ENCODE measurements around the gene WNT3A. TPM values are rescaled to one million over a fixed set of nuclear protein-coding genes. Genes with fewer than 3 reads are reported as not detected.

Gene WNT3A
- total and polyA plus RNA-seq, 2 experiments from 2014 or later, result 0.07 to 0.65 TPM

DNA sequence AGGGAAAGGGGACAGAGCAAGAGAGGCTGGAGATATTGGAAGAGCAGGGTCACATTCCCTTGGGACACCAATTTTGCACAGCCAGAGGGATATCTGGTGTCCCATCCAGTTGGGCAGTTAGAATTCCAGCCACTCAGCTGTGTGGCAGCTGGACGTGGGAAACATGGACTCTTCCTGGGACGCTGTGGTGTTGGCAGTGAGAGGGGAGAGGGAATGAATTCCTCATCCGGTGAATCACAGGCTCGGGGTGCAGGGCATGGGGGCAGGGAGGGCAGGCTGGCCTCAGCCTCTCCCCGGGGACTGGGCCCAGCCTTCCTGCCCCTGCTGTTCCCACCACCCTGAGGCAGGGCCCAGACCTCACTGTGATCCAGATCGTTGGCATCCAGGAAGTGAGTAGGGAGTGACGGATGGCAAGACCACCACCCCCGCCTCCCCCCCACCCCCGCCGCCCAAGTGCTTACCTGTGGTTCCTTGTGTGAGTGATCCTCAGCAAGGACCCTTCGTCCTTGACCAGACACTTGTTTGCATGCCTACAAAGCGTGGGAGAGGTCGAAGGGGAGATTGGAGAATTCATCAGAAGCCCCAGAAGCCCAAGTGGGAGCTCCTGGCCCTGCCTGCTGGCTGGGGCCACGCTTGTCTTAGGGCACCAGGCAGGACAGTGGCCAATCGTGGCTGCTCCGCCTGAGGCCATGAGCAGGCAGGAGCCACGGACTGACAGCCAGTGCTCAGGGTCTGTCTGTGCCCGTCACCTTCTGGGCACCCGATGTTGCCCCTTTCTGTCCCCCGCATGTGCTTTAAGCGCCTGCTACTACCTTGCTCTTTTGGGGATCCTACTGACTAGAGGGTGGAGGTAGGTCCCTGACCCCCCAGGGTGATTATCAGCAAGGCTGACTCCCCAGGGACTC, 8.7 kb downstream of the WNT3A start:
- no peak for DNase-seq (ENCODE audit: low spot score)
- Histone ChIP-seq H3K79me2 (replicated peaks; ENCODE audit: insufficient read depth) (no peaks in the 10 kb centered on the region), H3K36me3 (ENCODE audit: insufficient read depth) (no peaks in the 10 kb centered on the region), H3F3A (replicated peaks; ENCODE audit: low read depth) (no peaks in the 10 kb centered on the region), H2AFZ (no peak overlapping the region), H3K27ac (ENCODE audit: low read depth) (no peak overlapping the region), H3K9me2 (ENCODE audit: insufficient read depth) (no peaks in the 10 kb centered on the region), H3K4me2 (no peak overlapping the region), H3K27me3 (ENCODE audit: insufficient read depth) (peaks cover 48% of the 10 kb centered on the region), H4K20me1 (replicated peaks; ENCODE audit: insufficient read depth) (no peaks in the 10 kb centered on the region), H3K4me3 (no peak overlapping the region), H3K4me1 (ENCODE audit: insufficient read depth) (no peaks in the 10 kb centered on the region)
- no peak for ATAC-seq
- Mint-ChIP-seq H3K4me3 (no peak overlapping the region; the same call in 2 of the 3 replicates), H3K4me1 (peaks cover 2% of the 10 kb centered on the region; the same call in 2 of the 3 replicates), H3K27me3 (ENCODE audit: insufficient read depth, low read depth, poor library complexity) (peaks cover 42% of the 10 kb centered on the region), H3K36me3 (ENCODE audit: low read depth) (no peaks in the 10 kb centered on the region; the same call in 2 of the 3 replicates), H3K27ac (no peak overlapping the region), H3K9me3 (peaks cover 3% of the 10 kb centered on the region; the same call in 2 of the 3 replicates)
- TF ChIP-seq CREB1 (CRISPR knock-in tag; IDR thresholded peaks at IDR 0.05; ENCODE audit: low read depth) (no peak), ZNF331 (CRISPR knock-in tag; IDR thresholded peaks at IDR 0.05; ENCODE audit: low read depth) (no peak), ZNF462 (CRISPR knock-in tag; IDR thresholded peaks at IDR 0.05) (no peak), CTCF (conservative IDR thresholded peaks at IDR 0.05; ENCODE audit: low read depth in 2 of 2) (no peak), EZH2 (IDR thresholded peaks at IDR 0.05; ENCODE audit: low read depth, unreplicated experiment) (no peak), REST (IDR thresholded peaks at IDR 0.05; ENCODE audit: unreplicated experiment) (no peak), JUNB (IDR thresholded peaks at IDR 0.05; ENCODE audit: unreplicated experiment) (no peak), NANOG (IDR thresholded peaks at IDR 0.05; ENCODE audit: borderline replicate concordance) (no peak)

Data from GM23338 (cell line).